HG03571 (cell line): ENCODE measurements around the gene PNN.
"Not testable (repeated sequence)": the region's sequence is repeated elsewhere in the genome, so short reads cannot be mapped to it uniquely, and the experiment has no call there.

Experiments used
- ATAC-seq: cut with Tn5 transposase; IDR thresholded peaks from one replicate; pipeline ENCODE4 v1.9.1; 2021; ENCODE audit not compliant: unreplicated experiment

The PNN gene

GRCh38 chr14:39181026-39181692 is 6.1 kb downstream of the PNN start:
- no peak for ATAC-seq

- ATAC-seq = no peak
These were observed 6.6 kb downstream of the PNN start for GRCh38 chr14:39181693-39182047.

- no peak for ATAC-seq
These were observed 8.0 kb downstream of the PNN start for GRCh38 chr14:39182770-39183684.

- ATAC-seq = not testable (repeated sequence)
These were observed 8.6 kb downstream of the PNN start for GRCh38 chr14:39183685-39184003.

- no peak for ATAC-seq
These were observed 9.7 kb downstream of the PNN start for GRCh38 chr14:39184628-39185255.

- no peak for ATAC-seq
These were observed 10.4 kb downstream of the PNN start for GRCh38 chr14:39185256-39186049.

GRCh38 chr14:39186941-39187525 is 12.0 kb downstream of the PNN start:
- no peak for ATAC-seq

- ATAC-seq = no peak
These were observed 28.9 kb downstream of the PNN start for GRCh38 chr14:39203659-39204606.

- not testable (repeated sequence) for ATAC-seq
These were observed 32.4 kb downstream of the PNN start for GRCh38 chr14:39207430-39207829.

GRCh38 chr14:39211109-39211741 is 36.2 kb downstream of the PNN start:
- ATAC-seq = no peak

- no peak for ATAC-seq
These were observed 37.0 kb downstream of the PNN start for GRCh38 chr14:39212034-39212433.

- no peak for ATAC-seq
These were observed 37.6 kb downstream of the PNN start for GRCh38 chr14:39212693-39213092.

- no peak for ATAC-seq
These were observed 42.3 kb downstream of the PNN start for GRCh38 chr14:39217214-39217879.

GRCh38 chr14:39218171-39218769 is 43.2 kb downstream of the PNN start:
- no peak for ATAC-seq

- no peak for ATAC-seq
These were observed 44.0 kb downstream of the PNN start for GRCh38 chr14:39219075-39219499.

- not testable (repeated sequence) for ATAC-seq
These were observed 45.4 kb downstream of the PNN start for GRCh38 chr14:39220473-39220872.

- no peak for ATAC-seq
These were observed 53.0 kb downstream of the PNN start for GRCh38 chr14:39228044-39228443.

GRCh38 chr14:39228509-39229221 is 53.6 kb downstream of the PNN start:
- no peak for ATAC-seq
